Mononuclear cell (primary cell): Measurements from ENCODE around the gene NCOA1. TPM values are rescaled to one million over a fixed set of nuclear protein-coding genes. Genes with fewer than 3 reads are reported as not detected.

ENCODE experiments used
- H3K27me3 ChIP-seq: 2 replicates; pipeline ENCODE4 v1.6.0; 2011; ENCODE audit warnings: low read length, control low read depth; ENCODE audit not compliant: insufficient read depth
- H3K4me1 ChIP-seq: 2 replicates; pipeline ENCODE4 v1.5.1; 2011; ENCODE audit warnings: mild to moderate bottlenecking, low read length, control low read depth; ENCODE audit not compliant: insufficient read depth
- H3K4me3 ChIP-seq: 2 replicates; pipeline ENCODE4 v1.5.1; 2011; ENCODE audit warnings: mild to moderate bottlenecking, low read length, moderate library complexity
- H3K9me3 ChIP-seq: 2 replicates; pipeline ENCODE4 v1.5.1; 2011; ENCODE audit warnings: low read depth, mild to moderate bottlenecking, control low read depth, low read length
- total RNA-seq: library from RNA; depleted of rRNA; stranded (reverse); fragments of >200 nt; gene quantifications from one replicate; pipeline ENCODE4 v1.2.3, GENCODE V29; 2012

NCOA1 gene
- total RNA-seq, 1 donor: 53.2 TPM

DNA sequence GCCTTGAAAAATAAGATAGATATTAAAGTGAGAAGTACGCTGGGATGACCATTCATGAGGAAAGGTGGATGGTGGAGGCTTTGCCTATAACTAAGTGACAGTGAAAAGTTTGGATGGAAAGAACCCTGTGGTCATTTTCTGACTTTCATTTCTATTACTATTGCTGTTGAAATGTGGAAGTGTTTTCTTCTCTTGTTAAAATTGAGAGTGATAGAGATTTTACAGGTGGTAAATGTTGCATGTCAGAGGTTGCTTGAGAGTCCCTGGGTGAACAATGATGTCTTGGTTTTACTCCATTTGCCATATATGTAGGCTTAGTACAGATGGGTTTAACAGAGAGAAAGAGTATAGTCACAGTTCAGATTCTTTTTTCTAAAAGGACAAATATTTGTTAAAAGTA lies 18.4 kb downstream of the NCOA1 start:
- H3K9me3 ChIP-seq: no peaks in the 10 kb centered on the region
- no peaks in the 10 kb centered on the region for H3K27me3 ChIP-seq
- peaks cover 45% of the 10 kb centered on the region for H3K4me1 ChIP-seq
- no peak overlapping the region for H3K4me3 ChIP-seq

GRCh38 chr2:24509840-24510239 lies 18.8 kb downstream of the NCOA1 start:
- peaks cover 45% of the 10 kb centered on the region for H3K4me1 ChIP-seq

GRCh38 chr2:24510771-24511170 lies 19.7 kb downstream of the NCOA1 start:
- H3K4me3 ChIP-seq: no peak overlapping the region
- H3K27me3 ChIP-seq: no peaks in the 10 kb centered on the region
- H3K4me1 ChIP-seq: peaks cover 43% of the 10 kb centered on the region
- no peaks in the 10 kb centered on the region for H3K9me3 ChIP-seq

More at GRCh38 chr2:24509840-24510239, 18.8 kb downstream of the NCOA1 start:
- H3K4me3 ChIP-seq: no peak overlapping the region
- no peaks in the 10 kb centered on the region for H3K27me3 ChIP-seq
- H3K9me3 ChIP-seq: no peaks in the 10 kb centered on the region

DNA sequence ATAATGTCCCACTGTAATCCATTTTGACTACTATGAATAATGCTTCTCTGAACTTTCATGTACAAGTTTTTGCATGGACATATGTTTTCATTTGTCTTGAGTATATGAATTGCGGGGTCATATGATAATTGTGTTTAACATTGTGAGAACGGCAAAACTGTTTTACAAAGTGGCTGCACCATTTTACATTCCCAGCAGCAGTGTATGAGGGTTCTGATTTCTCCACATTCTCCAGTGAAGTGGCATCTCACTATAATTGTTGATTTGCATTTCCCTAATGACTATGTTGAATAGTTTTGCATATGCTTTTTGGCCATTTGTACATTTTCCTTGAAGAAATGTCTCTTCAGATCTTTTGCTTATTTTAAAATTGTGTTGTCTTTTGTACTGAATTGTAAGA lies 20.1 kb downstream of the NCOA1 start:
- Histone ChIP-seq H3K4me3 (no peak overlapping the region), H3K4me1 (peaks cover 38% of the 10 kb centered on the region)

GRCh38 chr2:24511894-24512293 lies 20.8 kb downstream of the NCOA1 start:
- no peaks in the 10 kb centered on the region for H3K9me3 ChIP-seq
- H3K4me1 ChIP-seq: peaks cover 36% of the 10 kb centered on the region

More for the DNA sequence above, 20.1 kb downstream of the NCOA1 start:
- H3K9me3 ChIP-seq: no peaks in the 10 kb centered on the region
- H3K27me3 ChIP-seq: no peaks in the 10 kb centered on the region

DNA sequence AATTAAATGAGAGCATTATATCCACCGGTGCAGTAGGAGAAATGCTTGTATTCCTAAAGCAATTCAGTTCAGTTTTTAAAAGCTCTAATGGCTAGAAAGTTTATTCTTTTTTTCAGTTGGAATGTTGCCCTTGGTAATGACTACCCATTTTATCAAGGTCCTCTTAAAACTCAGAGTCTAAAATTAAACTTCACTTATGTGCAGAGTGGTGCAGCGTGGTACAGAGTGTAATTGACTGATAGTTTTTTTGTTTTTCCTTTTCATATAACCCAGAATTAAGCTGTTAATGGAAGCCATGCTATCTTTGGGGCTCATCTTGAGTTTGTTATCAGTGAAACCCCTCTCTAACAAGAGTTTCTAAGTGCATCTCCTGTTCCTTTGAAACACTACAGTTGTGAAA lies 21.4 kb downstream of the NCOA1 start:
- no peaks in the 10 kb centered on the region for H3K27me3 ChIP-seq
- peaks cover 34% of the 10 kb centered on the region for H3K4me1 ChIP-seq
- H3K4me3 ChIP-seq: no peak overlapping the region
- no peaks in the 10 kb centered on the region for H3K9me3 ChIP-seq

More at GRCh38 chr2:24511894-24512293, 20.8 kb downstream of the NCOA1 start:
- H3K27me3 ChIP-seq: no peaks in the 10 kb centered on the region
- no peak overlapping the region for H3K4me3 ChIP-seq

DNA sequence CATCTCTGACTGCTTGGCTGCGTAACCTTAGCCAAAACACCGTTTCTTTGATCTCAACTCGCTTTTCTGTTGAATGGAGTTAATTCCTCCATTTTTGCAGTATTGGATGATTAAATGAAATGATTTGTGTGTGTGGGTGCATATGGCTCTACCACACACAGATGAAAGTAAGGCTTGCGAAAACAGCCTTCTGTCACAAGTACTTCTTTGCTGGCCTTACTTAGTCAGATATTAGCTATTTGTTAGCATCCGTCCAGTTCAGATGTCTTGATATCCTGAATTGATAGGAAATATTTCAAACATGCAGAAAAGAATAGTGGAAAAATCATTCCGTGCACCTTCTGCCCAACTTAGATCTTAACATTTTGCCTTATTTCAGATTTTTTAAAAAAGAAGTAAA lies 21.8 kb downstream of the NCOA1 start:
- Histone ChIP-seq H3K27me3 (no peaks in the 10 kb centered on the region), H3K9me3 (no peaks in the 10 kb centered on the region), H3K4me1 (peaks cover 32% of the 10 kb centered on the region), H3K4me3 (no peak overlapping the region)

GRCh38 chr2:24513281-24514071 lies 22.4 kb downstream of the NCOA1 start:
- no peaks in the 10 kb centered on the region for H3K9me3 ChIP-seq
- H3K4me1 ChIP-seq: peaks cover 30% of the 10 kb centered on the region
- no peak overlapping the region for H3K4me3 ChIP-seq
- no peaks in the 10 kb centered on the region for H3K27me3 ChIP-seq

DNA sequence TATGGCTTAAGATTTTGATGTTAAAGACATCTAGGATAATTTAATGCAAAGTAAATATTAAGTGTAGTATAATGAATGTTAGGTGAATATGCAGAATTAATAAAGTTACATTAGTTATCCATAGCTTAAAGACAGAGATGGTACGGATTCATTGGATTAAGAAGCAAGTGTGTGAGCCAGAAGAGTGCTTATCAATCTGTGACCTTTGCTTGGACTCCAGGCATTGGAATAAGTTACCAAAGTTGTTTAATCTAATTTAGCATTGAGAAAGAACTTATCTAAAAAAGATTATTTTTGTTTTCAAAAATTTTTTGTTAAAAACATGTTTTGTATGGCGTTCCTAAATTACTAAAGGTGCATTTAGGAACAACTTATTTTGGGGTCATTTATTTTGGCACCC lies 23.8 kb downstream of the NCOA1 start:
- Histone ChIP-seq H3K4me3 (no peak overlapping the region), H3K4me1 (peaks cover 19% of the 10 kb centered on the region), H3K27me3 (no peaks in the 10 kb centered on the region), H3K9me3 (no peaks in the 10 kb centered on the region)

DNA sequence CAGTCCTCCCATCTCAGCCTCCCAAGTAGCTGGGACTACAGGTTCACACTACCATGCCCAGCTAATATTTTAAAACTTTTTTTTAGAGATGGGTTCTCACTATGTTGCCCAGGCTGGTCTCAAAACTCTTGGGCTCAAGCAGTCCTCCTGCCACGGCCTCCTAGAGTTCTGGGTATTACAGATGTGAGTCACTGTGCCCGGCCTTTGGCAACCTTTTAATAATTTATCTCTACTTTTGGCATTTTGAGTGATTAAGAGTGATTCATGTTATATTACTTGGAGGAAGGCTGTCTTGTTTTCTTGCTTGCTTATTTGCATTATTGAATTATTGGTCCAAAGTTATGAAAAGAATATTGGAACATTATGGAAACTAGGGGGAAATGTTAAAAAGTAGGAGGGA lies 24.3 kb downstream of the NCOA1 start:
- no peaks in the 10 kb centered on the region for H3K9me3 ChIP-seq
- no peaks in the 10 kb centered on the region for H3K27me3 ChIP-seq
- H3K4me3 ChIP-seq: no peak overlapping the region
- H3K4me1 ChIP-seq: peaks cover 17% of the 10 kb centered on the region

GRCh38 chr2:24515831-24516230 lies 24.8 kb downstream of the NCOA1 start:
- Histone ChIP-seq H3K9me3 (no peaks in the 10 kb centered on the region), H3K4me1 (peaks cover 13% of the 10 kb centered on the region)

DNA sequence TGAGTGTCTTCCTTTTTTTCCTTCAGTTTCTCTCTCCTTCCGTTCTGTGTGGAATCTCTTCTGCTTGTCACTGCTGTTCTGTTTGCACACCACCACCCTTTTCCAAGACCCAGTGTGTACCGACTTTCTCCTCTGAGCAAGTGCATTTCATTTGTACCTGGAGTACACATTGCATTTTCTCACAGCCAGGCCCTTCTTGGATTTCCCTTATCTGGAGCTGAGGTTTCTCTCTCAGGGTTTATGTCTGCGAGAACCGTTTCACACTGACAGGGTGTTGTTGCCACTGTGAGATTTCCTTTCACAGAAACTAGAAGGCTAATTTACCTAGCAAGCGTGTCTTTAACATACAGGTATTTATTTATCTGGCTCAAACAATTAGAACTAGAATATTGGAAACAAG lies 26.2 kb downstream of the NCOA1 start:
- peaks cover 12% of the 10 kb centered on the region for H3K4me1 ChIP-seq
- no peaks in the 10 kb centered on the region for H3K27me3 ChIP-seq
- no peak overlapping the region for H3K4me3 ChIP-seq
- no peaks in the 10 kb centered on the region for H3K9me3 ChIP-seq

More at GRCh38 chr2:24515831-24516230, 24.8 kb downstream of the NCOA1 start:
- H3K27me3 ChIP-seq: no peaks in the 10 kb centered on the region
- H3K4me3 ChIP-seq: no peak overlapping the region

DNA sequence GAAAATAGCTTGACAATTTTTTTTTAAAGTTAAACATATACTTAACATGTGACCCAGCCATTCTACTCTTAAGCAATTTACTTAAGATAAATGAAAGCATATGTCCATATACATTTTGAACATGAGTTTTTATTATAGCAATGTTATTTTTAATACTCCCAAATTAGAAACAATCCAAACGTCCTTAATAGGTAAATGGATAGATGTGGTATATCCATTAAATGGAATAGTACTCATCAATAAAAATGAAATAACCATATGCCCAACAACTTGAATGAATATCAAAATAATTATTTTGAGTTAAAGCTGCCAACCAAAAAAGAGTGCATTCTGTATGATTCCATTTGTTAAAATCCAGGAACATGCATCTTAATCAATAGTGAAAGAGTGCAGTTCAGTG lies 29.1 kb downstream of the NCOA1 start:
- H3K27me3 ChIP-seq: no peaks in the 10 kb centered on the region
- no peaks in the 10 kb centered on the region for H3K9me3 ChIP-seq
- peaks cover 3% of the 10 kb centered on the region for H3K4me1 ChIP-seq
- no peak overlapping the region for H3K4me3 ChIP-seq

GRCh38 chr2:24521162-24521857 lies 30.3 kb downstream of the NCOA1 start:
- no peak overlapping the region for H3K4me3 ChIP-seq
- no peaks in the 10 kb centered on the region for H3K9me3 ChIP-seq
- no peaks in the 10 kb centered on the region for H3K27me3 ChIP-seq
- peaks cover 3% of the 10 kb centered on the region for H3K4me1 ChIP-seq

DNA sequence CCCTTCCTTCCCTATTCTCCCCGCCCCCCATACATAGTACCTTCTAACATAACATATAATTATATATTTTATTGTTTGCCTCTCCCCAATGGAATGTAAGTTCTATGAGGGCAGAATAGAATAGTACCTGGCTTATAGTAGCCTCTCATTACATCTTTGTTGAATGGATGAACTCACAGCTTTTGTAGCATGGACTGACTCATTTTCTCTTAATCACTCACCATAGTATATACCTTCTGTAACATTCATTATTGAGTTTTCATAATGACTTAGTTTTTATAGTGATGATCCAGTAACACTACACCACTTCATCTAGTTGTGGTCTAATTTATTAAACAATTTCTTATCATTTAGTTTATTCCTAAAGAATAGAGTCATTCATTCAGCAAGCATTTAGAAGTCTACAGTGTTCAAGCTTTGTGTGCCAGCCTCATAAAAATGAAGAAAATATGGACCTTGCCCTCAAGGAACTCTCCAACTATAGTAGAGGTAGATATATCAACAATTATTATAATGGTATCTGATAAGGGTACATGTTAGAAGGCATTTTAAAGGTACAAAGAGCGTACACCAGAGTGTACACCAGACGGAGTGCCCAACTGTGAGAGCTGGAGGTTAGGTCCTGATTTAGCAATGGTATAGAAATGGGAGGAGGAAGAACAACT lies 31.1 kb downstream of the NCOA1 start:
- H3K4me3 ChIP-seq: no peak overlapping the region
- H3K4me1 ChIP-seq: peaks cover 3% of the 10 kb centered on the region
- no peaks in the 10 kb centered on the region for H3K9me3 ChIP-seq
- no peaks in the 10 kb centered on the region for H3K27me3 ChIP-seq
